ENCODE measurements around the gene DHX34.

DHX34 gene

DNA sequence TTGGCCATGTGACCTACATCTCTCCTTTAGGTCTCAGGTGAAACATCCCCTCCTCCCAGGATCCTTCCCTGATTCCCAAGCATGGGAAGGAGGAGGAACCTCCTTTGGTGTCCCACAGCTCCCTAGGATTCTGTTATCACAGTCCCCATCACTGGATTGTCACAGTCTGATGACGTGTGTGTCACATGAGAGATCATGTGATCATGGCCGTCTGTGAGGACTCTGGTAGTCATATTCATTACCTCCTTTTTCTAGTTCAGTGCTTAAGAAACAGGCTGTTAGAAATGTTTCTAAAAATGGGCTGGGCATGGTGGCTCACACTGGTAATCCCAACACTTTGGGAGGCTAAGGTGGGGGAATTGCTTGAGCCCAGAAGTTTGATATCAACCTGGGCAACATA is 3.0 kb downstream of the DHX34 start:
- H3K4me1 ChIP-seq = peaks cover 0 to 27% (median 15%) of the 10 kb centered on the region in 4 donors
- TF ChIP-seq, protein P1, sequence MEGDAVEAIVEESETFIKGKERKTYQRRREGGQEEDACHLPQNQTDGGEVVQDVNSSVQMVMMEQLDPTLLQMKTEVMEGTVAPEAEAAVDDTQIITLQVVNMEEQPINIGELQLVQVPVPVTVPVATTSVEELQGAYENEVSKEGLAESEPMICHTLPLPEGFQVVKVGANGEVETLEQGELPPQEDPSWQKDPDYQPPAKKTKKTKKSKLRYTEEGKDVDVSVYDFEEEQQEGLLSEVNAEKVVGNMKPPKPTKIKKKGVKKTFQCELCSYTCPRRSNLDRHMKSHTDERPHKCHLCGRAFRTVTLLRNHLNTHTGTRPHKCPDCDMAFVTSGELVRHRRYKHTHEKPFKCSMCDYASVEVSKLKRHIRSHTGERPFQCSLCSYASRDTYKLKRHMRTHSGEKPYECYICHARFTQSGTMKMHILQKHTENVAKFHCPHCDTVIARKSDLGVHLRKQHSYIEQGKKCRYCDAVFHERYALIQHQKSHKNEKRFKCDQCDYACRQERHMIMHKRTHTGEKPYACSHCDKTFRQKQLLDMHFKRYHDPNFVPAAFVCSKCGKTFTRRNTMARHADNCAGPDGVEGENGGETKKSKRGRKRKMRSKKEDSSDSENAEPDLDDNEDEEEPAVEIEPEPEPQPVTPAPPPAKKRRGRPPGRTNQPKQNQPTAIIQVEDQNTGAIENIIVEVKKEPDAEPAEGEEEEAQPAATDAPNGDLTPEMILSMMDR (IDR thresholded peaks at IDR 0.05) = no peak
- no peaks in the 10 kb centered on the region for H3K9me3 ChIP-seq
- peaks cover 44 to 53% (median 44%) of the 10 kb centered on the region in 3 donors for H3K36me3 ChIP-seq
- no peak for DNase-seq
- H3K27me3 ChIP-seq = no peaks in the 10 kb centered on the region
- no peak overlapping the region for H3K27ac ChIP-seq
- intact Hi-C loops (cut with DNase I; ENCODE audit: low total_unique reads) = no loop called here
- no peak overlapping the region for H3K4me3 ChIP-seq

DNA sequence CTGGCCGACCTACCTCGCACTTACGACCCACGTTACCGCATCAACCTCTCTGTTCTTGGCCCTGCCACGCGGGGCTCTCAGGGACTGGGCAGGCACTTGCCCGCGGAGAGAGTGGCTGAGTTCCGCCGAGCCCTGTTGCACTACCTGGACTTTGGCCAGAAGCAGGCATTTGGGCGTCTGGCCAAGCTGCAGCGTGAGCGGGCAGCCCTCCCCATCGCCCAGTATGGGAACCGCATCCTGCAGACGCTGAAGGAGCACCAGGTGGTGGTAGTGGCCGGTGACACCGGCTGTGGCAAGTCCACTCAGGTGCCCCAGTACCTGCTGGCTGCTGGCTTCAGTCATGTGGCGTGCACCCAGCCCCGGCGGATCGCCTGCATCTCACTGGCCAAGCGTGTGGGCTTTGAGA is 4.2 kb downstream of the DHX34 start:
- no peak for DNase-seq
- intact Hi-C loops (cut with DNase I; ENCODE audit: low total_unique reads) = no loop called here
- H3K9me3 ChIP-seq = no peaks in the 10 kb centered on the region
- H3K36me3 ChIP-seq = peaks cover 56 to 65% (median 56%) of the 10 kb centered on the region in 3 donors
- no peak overlapping the region for H3K4me3 ChIP-seq
- H3K4me1 ChIP-seq = peaks cover 0 to 27% (median 15%) of the 10 kb centered on the region in 4 donors
- no peak overlapping the region for H3K27ac ChIP-seq
- H3K27me3 ChIP-seq = no peaks in the 10 kb centered on the region
- TF ChIP-seq, protein P1 (IDR thresholded peaks at IDR 0.05) = no peak

DNA sequence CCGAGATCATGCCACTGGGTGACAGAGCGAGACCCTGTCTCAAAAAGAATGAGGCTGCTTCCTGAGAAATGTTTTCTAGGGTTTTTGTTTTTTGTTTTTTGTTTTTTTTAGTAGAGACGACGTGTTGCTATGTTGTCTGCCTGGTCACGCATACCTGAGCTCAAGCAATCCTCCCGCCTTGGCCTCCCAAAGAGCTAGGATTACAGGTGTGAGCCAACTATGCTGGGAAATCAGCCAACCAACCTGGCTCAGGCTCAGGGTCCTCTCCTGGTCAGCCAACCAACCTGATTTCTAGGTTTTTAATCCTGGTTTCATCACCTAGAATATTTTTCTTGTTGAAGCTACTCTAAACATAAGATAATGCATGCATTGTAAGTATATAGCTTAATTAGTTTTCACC is 7.8 kb downstream of the DHX34 start:
- H3K27me3 ChIP-seq = no peaks in the 10 kb centered on the region
- no peak for DNase-seq
- H3K36me3 ChIP-seq = peaks cover 91 to 100% (median 92%) of the 10 kb centered on the region in 3 donors
- intact Hi-C loops (cut with DNase I; ENCODE audit: low total_unique reads) = no loop called here
- peaks cover 0 to 6% (median 0%) of the 10 kb centered on the region in 4 donors for H3K4me1 ChIP-seq
- no peak overlapping the region for H3K4me3 ChIP-seq
- TF ChIP-seq, protein P1 (IDR thresholded peaks at IDR 0.05) = no peak
- no peaks in the 10 kb centered on the region for H3K9me3 ChIP-seq
- H3K27ac ChIP-seq = no peak overlapping the region

DNA sequence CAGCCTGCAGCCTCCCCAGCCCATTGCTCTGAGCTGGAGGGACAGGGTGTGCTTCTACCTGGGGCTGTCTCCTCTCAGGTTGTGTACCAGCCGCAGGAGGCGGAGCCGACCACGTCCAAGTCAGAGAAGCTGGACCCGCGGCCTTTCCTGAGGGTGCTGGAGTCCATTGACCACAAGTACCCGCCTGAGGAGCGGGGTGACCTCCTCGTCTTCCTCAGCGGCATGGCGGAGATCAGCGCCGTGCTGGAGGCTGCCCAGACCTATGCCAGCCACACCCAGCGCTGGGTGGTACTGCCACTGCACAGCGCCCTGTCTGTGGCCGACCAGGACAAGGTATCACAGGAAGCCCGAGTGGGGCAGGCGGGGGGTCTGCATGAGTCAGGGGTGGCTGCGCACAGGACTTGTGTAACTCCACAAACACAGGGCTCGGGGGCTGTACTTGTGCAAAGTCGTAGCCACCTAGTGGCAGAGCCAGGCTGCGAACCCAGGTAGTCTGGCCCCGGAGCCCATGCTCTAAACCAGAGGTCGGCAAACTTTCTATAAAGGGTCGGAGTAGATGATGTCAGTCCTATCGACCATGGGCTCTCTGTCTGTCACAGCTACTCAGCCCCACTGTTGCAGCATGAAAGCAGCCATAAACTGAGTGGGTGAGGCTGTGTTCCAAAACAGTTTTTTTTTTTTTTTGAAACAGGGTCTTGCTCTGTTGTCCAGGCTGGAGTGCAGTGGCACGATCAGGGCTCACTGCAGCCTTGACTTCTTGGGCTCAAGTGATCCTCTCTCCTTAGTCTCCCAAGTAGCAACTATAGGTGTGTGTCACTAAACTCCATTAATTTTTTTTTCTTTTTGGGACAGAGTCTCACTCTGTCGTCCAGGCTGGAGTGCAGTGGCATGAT is 8.9 kb downstream of the DHX34 start:
- intact Hi-C loops (cut with DNase I; ENCODE audit: low total_unique reads) = no loop called here
- Histone ChIP-seq H3K27ac (no peak overlapping the region), H3K4me3 (no peak overlapping the region), H3K36me3 (peaks cover 97 to 100% (median 100%) of the 10 kb centered on the region in 3 donors), H3K4me1 (peaks cover 0 to 6% (median 0%) of the 10 kb centered on the region in 4 donors), H3K27me3 (no peaks in the 10 kb centered on the region), H3K9me3 (no peaks in the 10 kb centered on the region)
- TF ChIP-seq, protein P1 (IDR thresholded peaks at IDR 0.05) = no peak
- DNase-seq = no peak

DNA sequence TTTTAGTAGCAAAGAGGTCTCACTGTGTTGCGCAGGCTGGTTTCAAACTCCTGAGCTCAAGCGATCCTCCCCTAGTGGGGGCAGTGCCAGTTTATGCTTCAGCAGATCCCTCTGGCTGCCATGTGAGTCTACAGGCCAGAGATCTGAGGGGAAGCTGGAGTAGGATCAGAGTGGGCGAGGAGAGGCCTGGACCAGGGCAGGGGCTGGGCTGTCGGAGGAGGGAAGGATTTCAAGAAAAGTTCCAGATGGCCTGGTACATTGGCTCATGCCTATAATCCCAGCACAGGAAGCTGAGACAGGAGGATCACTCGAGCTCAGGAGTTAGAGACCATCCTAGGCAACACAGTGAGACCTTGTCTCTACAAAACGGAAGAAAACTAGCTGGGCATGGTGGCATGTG is 9.8 kb downstream of the DHX34 start:
- Histone ChIP-seq H3K27ac (no peak overlapping the region), H3K36me3 (peaks cover 96 to 100% (median 100%) of the 10 kb centered on the region in 3 donors), H3K27me3 (no peaks in the 10 kb centered on the region), H3K4me3 (no peak overlapping the region), H3K9me3 (no peaks in the 10 kb centered on the region), H3K4me1 (peaks cover 0 to 2% (median 0%) of the 10 kb centered on the region in 4 donors)
- intact Hi-C loops (cut with DNase I; ENCODE audit: low total_unique reads) = no loop called here
- TF ChIP-seq, protein P1 (IDR thresholded peaks at IDR 0.05) = no peak
- DNase-seq = no peak

All from tibial artery (tissue), 4 donors.